Putamen (tissue), 1 donor: ENCODE results near the gene MESP2.

Experiments
- DNase-seq: peaks from one replicate; pipeline ENCODE4 v3.0.0-alpha.2; 2016; ENCODE audit warnings: low spot score

Gene MESP2

GRCh38 chr15:89802231-89802928 is 26.2 kb downstream of the MESP2 start:
- DNase-seq: no peak

GRCh38 chr15:89802986-89803824 is 27.1 kb downstream of the MESP2 start:
- DNase-seq: no peak

GRCh38 chr15:89803941-89804800 is 28.0 kb downstream of the MESP2 start:
- DNase-seq: no peak

GRCh38 chr15:89805241-89806209 is 29.4 kb downstream of the MESP2 start:
- no peak for DNase-seq

DNA sequence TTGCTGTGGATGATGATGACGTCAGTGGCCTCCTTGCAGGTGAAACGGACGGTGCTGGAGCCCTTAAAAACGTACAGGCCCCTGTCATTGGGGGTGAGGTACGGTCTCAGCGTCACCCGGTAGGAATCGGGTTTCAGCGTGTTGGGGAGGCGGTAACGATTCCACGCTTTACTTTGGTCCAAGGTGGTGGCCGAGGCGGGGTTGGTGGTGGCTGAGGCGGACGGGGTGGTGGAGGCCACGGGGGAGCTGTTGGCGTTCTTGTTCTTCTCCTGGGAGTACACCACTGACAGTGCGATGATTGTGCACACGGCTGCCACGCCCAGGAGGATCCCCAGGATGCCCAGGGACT is 30.1 kb downstream of the MESP2 start:
- DNase-seq: no peak

- no peak for DNase-seq
Measured at GRCh38 chr15:89806559-89807550, 30.7 kb downstream of the MESP2 start.

DNA sequence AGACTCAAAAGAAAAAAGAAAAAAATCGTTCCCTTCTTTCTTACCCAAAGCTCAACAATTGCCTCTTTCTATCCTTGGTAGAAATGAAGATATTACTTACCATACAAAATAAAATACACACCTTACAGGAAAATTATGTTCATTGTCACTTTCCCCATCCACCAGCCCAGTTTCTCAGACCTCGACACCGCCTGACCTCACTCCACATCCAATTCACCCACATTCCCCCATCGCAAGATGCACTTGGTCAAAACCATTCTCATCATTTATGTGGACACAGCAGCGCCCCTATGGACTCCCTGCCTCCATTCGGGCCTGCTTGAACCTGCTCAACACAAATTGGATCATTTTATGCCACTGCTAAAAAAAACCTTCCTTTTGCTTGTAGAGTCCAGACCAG is 31.6 kb downstream of the MESP2 start:
- DNase-seq: no peak

DNA sequence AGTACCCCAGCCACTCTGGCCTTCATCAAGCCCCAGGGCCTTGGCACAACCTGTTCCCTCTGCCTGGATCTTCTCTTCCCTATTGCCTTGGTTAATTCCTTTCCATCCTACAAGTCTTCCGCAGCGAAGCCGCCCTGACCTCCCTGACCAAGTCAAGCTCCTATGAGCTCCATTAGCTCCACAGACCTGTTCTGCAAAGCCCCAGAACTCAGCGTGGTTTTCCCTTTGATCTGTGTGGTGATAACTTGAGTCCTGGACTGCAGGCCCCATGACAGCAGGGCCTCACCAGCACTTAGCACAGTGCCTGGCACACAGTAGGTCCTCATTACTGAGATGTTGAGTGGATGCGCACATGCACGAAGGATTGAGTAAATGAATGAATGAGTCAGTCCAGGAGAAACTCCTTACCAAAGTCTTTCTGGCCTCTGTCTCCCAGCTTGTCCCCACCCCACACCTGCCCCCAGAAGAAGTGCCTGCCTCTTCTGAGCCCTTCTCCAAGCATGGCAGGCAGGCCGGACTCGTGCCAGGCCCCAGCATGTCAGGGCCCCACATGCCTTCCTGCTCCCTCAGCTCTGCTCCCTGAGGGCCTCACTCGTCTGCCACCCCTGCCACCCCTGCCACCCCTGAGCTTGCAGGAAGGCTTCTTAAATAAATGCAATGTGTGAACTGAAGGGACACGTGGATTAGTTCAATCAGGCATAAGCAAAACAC is 32.2 kb downstream of the MESP2 start:
- no peak for DNase-seq

DNA sequence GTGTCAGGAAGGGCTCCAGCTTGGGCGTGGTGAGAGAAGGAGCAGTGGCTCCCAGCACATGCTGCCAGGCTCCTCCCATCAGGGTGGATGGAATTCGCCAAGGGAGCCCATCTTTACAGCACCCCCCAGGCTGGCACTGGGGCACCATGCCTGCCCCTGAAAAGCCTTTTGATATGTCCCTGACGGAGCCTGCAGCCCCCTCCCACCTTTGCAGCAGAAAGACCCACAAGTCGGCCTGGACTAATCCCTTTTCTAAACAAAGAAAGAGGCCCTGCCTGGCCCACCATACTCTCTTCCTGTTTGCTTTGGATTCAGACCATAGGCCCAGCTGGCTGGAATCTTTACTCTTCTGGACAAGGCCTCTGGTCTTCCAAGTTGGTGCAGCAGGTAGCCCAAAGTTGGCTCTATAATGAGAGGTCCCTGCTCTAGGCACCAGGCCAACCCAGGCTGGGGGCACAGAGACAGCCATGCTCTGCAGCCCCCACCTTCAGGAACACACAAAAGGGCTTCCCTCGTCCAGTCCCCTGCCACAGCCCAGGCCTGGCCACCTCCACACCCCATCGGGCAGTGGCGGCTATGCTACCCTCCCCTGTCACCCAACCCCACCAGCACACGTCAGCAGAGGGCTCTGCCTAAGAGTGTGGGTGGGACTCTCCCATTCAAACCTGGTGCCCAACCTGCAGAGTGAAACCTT is 33.1 kb downstream of the MESP2 start:
- no peak for DNase-seq

GRCh38 chr15:89809787-89810148 is 33.6 kb downstream of the MESP2 start:
- DNase-seq: no peak

GRCh38 chr15:89810837-89811236 is 34.7 kb downstream of the MESP2 start:
- no peak for DNase-seq

GRCh38 chr15:89812011-89812846 is 36.1 kb downstream of the MESP2 start:
- DNase-seq: no peak

GRCh38 chr15:89812847-89813320 is 36.8 kb downstream of the MESP2 start:
- DNase-seq: no peak

GRCh38 chr15:89813381-89814111 is 37.4 kb downstream of the MESP2 start:
- DNase-seq: no peak

- no peak for DNase-seq
Measured at GRCh38 chr15:89814112-89814742, 38.1 kb downstream of the MESP2 start.

- DNase-seq: no peak
Measured at GRCh38 chr15:89815769-89816168, 39.6 kb downstream of the MESP2 start.
